WI38 (cell line): ENCODE results near the gene A3GALT2.

Source experiments
- H3K4me3 ChIP-seq: 2 replicates; pipeline ENCODE4 v1.5.1; 2011; ENCODE audit warnings: low read depth, mild to moderate bottlenecking, control low read depth, low read length
- CTCF ChIP-seq: IDR thresholded peaks from 2 replicates; pipeline ENCODE4 v1.5.1; 2012; ENCODE audit warnings: low read depth, mild to moderate bottlenecking, control low read depth, low read length

Gene A3GALT2

DNA sequence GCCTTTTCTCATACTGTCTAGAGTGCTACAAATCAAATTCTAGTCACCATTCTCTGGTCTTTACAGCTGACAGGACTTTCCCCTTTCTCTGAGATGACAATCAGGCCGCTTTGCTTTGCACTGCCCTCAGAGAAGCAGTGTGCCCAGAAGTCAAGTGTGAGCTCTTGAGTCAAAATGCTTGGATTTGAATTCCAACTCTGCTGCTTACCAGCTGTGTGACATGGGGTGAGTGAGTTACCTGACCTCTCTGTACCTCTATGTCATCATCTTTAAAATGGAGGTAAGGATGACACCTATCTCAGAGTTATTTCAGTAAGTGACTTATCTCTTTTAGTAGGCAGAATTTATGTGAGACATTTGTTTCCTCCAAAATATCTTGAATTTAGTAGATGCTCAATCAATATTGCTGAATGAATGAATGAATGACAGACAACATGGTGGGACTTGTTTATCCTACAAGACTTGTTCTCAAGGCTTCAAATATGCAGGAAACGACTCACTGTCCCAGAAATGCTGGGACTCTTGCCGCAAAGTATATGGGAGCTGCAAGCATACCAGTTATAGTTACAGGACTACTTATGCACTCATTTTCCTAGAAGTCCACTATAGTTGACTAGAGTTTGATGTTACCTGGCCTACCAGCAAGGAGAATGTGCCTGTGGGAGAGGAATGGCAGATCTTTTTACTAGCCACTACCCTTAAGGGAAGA, 38.1 kb upstream of the A3GALT2 start:
- H3K4me3 ChIP-seq, result no peak overlapping the region
- TF ChIP-seq CTCF, result no peak

GRCh38 chr1:33358114-33358794, 37.4 kb upstream of the A3GALT2 start:
- no peak overlapping the region for H3K4me3 ChIP-seq
- no peak for TF ChIP-seq CTCF

- no peak overlapping the region for H3K4me3 ChIP-seq
Observed at GRCh38 chr1:33357099-33357498, 36.2 kb upstream of the A3GALT2 start.

DNA sequence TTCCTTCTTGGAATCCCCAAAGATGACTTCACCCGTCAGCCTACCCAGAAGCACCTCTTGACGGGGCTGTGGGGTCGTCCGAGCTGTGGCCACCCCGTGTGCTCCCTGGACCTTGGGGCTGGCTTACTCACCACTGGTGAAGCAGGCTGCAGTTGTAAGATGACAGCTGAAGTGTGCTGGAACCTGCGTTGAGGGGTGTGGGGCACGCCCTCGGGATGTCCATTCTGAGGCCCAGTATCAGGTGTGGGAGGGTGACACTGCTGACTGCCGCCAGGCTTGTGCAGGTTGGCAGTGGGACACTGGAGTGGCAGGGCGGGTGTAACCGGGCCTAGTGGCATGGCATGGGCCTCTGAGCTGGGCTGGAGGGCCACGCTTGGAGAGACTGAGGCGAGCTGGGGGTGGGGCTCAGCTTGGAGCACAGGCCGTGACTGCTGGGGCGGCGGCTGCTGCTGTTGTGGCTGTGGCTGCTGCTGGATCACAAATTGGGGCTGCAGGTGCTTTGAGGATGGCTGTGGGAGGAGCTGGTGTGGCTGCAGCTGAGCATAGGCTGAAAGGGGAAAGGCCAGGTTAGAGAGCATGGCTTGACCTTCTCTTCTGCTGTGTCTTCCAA, 33.9 kb upstream of the A3GALT2 start:
- H3K4me3 ChIP-seq, result no peak overlapping the region

More at GRCh38 chr1:33357099-33357498, 36.2 kb upstream of the A3GALT2 start:
- no peak for TF ChIP-seq CTCF

GRCh38 chr1:33353531-33353930, 32.6 kb upstream of the A3GALT2 start:
- H3K4me3 ChIP-seq, result no peak overlapping the region
- no peak for TF ChIP-seq CTCF

More for the DNA sequence above, 33.9 kb upstream of the A3GALT2 start:
- TF ChIP-seq CTCF, result no peak

- TF ChIP-seq CTCF, result no peak
- H3K4me3 ChIP-seq, result no peak overlapping the region
Observed at GRCh38 chr1:33351281-33351660, 30.4 kb upstream of the A3GALT2 start.
